ENCODE data around the gene CCDC149. TPM values are rescaled to one million over a fixed set of nuclear protein-coding genes. Genes with fewer than 3 reads are reported as not detected.

The CCDC149 gene
- total RNA-seq: 6.8 and 12.6 TPM in 2 replicates

DNA sequence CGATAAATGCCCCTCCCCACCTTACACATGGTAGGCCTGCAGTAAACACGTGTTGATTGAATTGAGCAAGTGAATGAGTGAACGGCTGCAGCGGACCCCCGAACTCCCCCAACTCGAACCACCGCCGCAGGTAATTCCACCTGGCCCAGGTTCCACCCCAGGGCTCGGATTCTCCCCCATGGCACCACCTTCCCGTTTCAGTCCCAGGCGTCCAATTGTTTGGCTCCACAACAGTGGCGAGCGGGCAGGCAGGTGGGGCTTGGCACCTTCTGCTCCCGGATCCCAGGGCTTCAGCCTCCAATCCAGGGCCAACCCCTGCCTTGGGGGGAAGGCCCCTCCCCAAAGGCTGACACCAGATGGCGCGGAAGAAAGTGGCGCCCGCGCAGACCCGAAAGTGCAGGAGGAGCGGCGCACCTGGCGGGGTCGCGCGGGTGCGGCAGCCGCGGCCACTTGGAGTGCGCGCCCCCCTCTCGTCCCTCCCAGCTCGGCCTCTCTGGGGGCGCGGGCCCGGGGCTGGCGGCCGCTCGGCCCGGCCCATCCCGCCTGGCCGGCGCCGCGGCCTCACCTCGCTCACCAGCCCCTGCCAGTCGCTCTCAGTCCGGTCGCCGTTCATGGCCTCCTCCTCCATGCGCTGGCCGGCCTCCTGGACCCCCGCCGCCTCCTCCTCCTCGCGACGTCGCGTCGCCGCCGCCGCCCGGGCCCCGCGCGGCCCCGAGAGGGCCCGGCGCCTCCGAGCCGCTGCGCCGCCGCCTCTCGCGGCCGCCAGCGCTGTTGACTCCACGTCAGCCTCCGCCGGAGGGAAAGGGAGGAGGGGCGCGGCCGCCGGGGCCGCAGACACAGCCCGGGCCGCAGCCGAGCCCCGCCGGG is at the start of gene CCDC149:
Gene CCDC149, minus strand, starts transcription at position 791 of the 867 bp plus-strand sequence. Its CDS starts 178 bp downstream, at position 613.

DNA sequence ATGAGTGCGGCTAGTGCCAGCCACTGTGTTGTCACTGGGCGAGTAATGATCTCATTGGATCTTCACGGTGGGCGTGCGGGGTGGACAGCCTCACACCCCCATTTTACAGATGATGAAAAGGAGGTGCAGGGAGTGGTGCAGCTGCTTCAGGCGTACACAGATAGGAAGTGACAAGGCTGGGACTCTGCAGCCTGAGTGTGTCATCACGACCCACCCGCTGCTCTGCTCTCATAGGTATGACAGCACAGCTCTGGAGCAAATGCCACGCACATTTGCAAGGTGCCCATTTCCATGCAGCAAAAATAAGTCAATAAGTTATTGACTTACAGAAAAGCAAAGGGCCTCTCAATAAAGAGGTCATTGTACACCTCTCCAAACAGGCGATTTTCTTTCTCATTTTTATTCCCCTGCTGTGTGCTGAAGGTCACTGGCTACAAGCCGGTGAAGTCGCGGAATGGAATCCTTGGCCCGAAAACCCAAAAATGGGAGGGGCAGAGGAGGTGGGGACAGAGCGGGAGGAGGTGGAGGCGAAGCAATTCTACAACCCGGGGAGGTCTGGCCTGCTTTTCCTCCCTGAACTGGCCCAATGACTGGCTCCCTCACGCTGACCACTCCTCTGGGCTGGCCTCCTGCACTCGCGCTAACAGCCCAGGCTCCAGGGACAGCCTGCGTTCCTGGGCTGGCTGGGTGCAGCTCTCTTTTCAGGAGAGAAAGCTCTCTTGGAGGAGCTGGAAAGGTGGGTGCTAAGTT is 117.8 kb downstream of the CCDC149 start, which contains the start of gene SOD3:
Gene SOD3, plus strand, starts transcription at position 658 of the 750 bp plus-strand sequence. CDS start 3,949 bp downstream, outside the sequence.

Other genes with a start within 250 kb of the CCDC149 start
- gene SOD3, start 117.5 kb downstream of the CCDC149 start, total RNA-seq: 7.8 and 16.9 TPM in 2 replicates
- gene LGI2, start 117.9 kb upstream of the CCDC149 start, total RNA-seq: under 0.01 TPM in 1 of 2 replicates, not detected in the other
- gene SEPSECS, start 247.4 kb upstream of the CCDC149 start, total RNA-seq: 5.3 and 7.4 TPM in 2 replicates

Measured in smooth muscle cell of the umbilical artery (primary cell).